Measurements from ENCODE around the gene GOSR1. TPM values are rescaled to one million over a fixed set of nuclear protein-coding genes. Genes with fewer than 3 reads are reported as not detected.
"Not testable (repeated sequence)": the region's sequence is repeated elsewhere in the genome, so short reads cannot be mapped to it uniquely, and the experiment has no call there.

The GOSR1 gene
- total RNA-seq, 1 donor: 56.3 TPM

- H3K4me1 ChIP-seq (ENCODE audit: insufficient read depth, low read length): peaks cover 16% of the 10 kb centered on the region
Measured at GRCh38 chr17:30549181-30549580, 72.0 kb downstream of the GOSR1 start.

GRCh38 chr17:30549864-30550511 is 72.8 kb downstream of the GOSR1 start:
- peaks cover 16% of the 10 kb centered on the region for H3K4me1 ChIP-seq (ENCODE audit: insufficient read depth, low read length)
- H3K4me3 ChIP-seq (ENCODE audit: low read length): no peak overlapping the region
- H3K27me3 ChIP-seq (ENCODE audit: insufficient read depth, low read length): no peaks in the 10 kb centered on the region
- H3K9me3 ChIP-seq (ENCODE audit: low read depth, low read length): no peaks in the 10 kb centered on the region

More at GRCh38 chr17:30549181-30549580, 72.0 kb downstream of the GOSR1 start:
- H3K4me3 ChIP-seq (ENCODE audit: low read length); H3K9me3 ChIP-seq (ENCODE audit: low read depth, low read length); H3K27me3 ChIP-seq (ENCODE audit: insufficient read depth, low read length): not testable (repeated sequence)

- no peaks in the 10 kb centered on the region for H3K9me3 ChIP-seq (ENCODE audit: low read depth, low read length)
- H3K4me3 ChIP-seq (ENCODE audit: low read length): no peak overlapping the region
- no peaks in the 10 kb centered on the region for H3K27me3 ChIP-seq (ENCODE audit: insufficient read depth, low read length)
- H3K4me1 ChIP-seq (ENCODE audit: insufficient read depth, low read length): peaks cover 16% of the 10 kb centered on the region
Measured at GRCh38 chr17:30550512-30551273, 73.5 kb downstream of the GOSR1 start.

- peaks cover 16% of the 10 kb centered on the region for H3K4me1 ChIP-seq (ENCODE audit: insufficient read depth, low read length)
- H3K9me3 ChIP-seq (ENCODE audit: low read depth, low read length); H3K27me3 ChIP-seq (ENCODE audit: insufficient read depth, low read length); H3K4me3 ChIP-seq (ENCODE audit: low read length): not testable (repeated sequence)
Measured at GRCh38 chr17:30551274-30551995, 74.2 kb downstream of the GOSR1 start.

GRCh38 chr17:30551996-30552339 is 74.8 kb downstream of the GOSR1 start:
- no peaks in the 10 kb centered on the region for H3K9me3 ChIP-seq (ENCODE audit: low read depth, low read length)
- no peak overlapping the region for H3K4me3 ChIP-seq (ENCODE audit: low read length)
- H3K4me1 ChIP-seq (ENCODE audit: insufficient read depth, low read length): peaks cover 16% of the 10 kb centered on the region
- no peaks in the 10 kb centered on the region for H3K27me3 ChIP-seq (ENCODE audit: insufficient read depth, low read length)

- H3K9me3 ChIP-seq (ENCODE audit: low read depth, low read length): no peaks in the 10 kb centered on the region
- H3K4me3 ChIP-seq (ENCODE audit: low read length): no peak overlapping the region
- no peaks in the 10 kb centered on the region for H3K27me3 ChIP-seq (ENCODE audit: insufficient read depth, low read length)
- H3K4me1 ChIP-seq (ENCODE audit: insufficient read depth, low read length): peaks cover 16% of the 10 kb centered on the region
Measured at GRCh38 chr17:30552994-30553566, 75.9 kb downstream of the GOSR1 start.

GRCh38 chr17:30553823-30554440 is 76.7 kb downstream of the GOSR1 start:
- not testable (repeated sequence) for H3K4me3 ChIP-seq (ENCODE audit: low read length); H3K9me3 ChIP-seq (ENCODE audit: low read depth, low read length); H3K27me3 ChIP-seq (ENCODE audit: insufficient read depth, low read length)
- H3K4me1 ChIP-seq (ENCODE audit: insufficient read depth, low read length): peaks cover 16% of the 10 kb centered on the region

- H3K4me3 ChIP-seq (ENCODE audit: low read length): no peak overlapping the region
- no peaks in the 10 kb centered on the region for H3K9me3 ChIP-seq (ENCODE audit: low read depth, low read length)
- peaks cover 13% of the 10 kb centered on the region for H3K4me1 ChIP-seq (ENCODE audit: insufficient read depth, low read length)
- H3K27me3 ChIP-seq (ENCODE audit: insufficient read depth, low read length): no peaks in the 10 kb centered on the region
Measured at GRCh38 chr17:30554839-30555751, 77.9 kb downstream of the GOSR1 start.

- H3K4me3 ChIP-seq (ENCODE audit: low read length): no peak overlapping the region
- no peaks in the 10 kb centered on the region for H3K27me3 ChIP-seq (ENCODE audit: insufficient read depth, low read length)
- H3K4me1 ChIP-seq (ENCODE audit: insufficient read depth, low read length): peaks cover 4% of the 10 kb centered on the region
- H3K9me3 ChIP-seq (ENCODE audit: low read depth, low read length): no peaks in the 10 kb centered on the region
Measured at GRCh38 chr17:30555942-30556341, 78.7 kb downstream of the GOSR1 start.

- Histone ChIP-seq H3K27me3 (ENCODE audit: insufficient read depth, low read length) (no peaks in the 10 kb centered on the region), H3K4me1 (ENCODE audit: insufficient read depth, low read length) (no peaks in the 10 kb centered on the region), H3K9me3 (ENCODE audit: low read depth, low read length) (no peaks in the 10 kb centered on the region), H3K4me3 (ENCODE audit: low read length) (no peak overlapping the region)
Measured at GRCh38 chr17:30556374-30557332, 79.4 kb downstream of the GOSR1 start.

GRCh38 chr17:30557916-30558685 is 80.9 kb downstream of the GOSR1 start:
- H3K9me3 ChIP-seq (ENCODE audit: low read depth, low read length): no peaks in the 10 kb centered on the region
- H3K27me3 ChIP-seq (ENCODE audit: insufficient read depth, low read length): no peaks in the 10 kb centered on the region
- H3K4me3 ChIP-seq (ENCODE audit: low read length): no peak overlapping the region
- H3K4me1 ChIP-seq (ENCODE audit: insufficient read depth, low read length): no peaks in the 10 kb centered on the region

GRCh38 chr17:30558686-30559545 is 81.7 kb downstream of the GOSR1 start:
- no peak overlapping the region for H3K4me3 ChIP-seq (ENCODE audit: low read length)
- H3K27me3 ChIP-seq (ENCODE audit: insufficient read depth, low read length): no peaks in the 10 kb centered on the region
- no peaks in the 10 kb centered on the region for H3K9me3 ChIP-seq (ENCODE audit: low read depth, low read length)
- no peaks in the 10 kb centered on the region for H3K4me1 ChIP-seq (ENCODE audit: insufficient read depth, low read length)
